AG09309 (cell line): ENCODE measurements around the gene BHLHE41.
A peak's percentile ranks its signal among the peaks of the same experiment; 100 is the strongest.

Experiments used
- DNase-seq: peaks from one replicate; pipeline ENCODE4 v3.0.0-alpha.2; 2010; ENCODE audit warnings: low read depth
- H3K4me3 ChIP-seq: 2 replicates; pipeline ENCODE4 v1.5.1; 2011; ENCODE audit warnings: mild to moderate bottlenecking, low read depth, low read length, moderate library complexity; ENCODE audit not compliant: control insufficient read depth
- CTCF ChIP-seq: IDR thresholded peaks from 2 replicates; pipeline ENCODE4 v1.5.1; 2011; ENCODE audit warnings: mild to moderate bottlenecking, low read depth, low read length, inconsistent platforms; ENCODE audit not compliant: insufficient read depth, control insufficient read depth; ENCODE audit errors: missing control alignments

BHLHE41 gene

GRCh38 chr12:26150736-26151450 lies 26.1 kb upstream of the BHLHE41 start:
- no peak for TF ChIP-seq CTCF
- H3K4me3 ChIP-seq, result no peak overlapping the region
- peak; percentile 46 for DNase-seq

- TF ChIP-seq CTCF, result no peak
- no peak overlapping the region for H3K4me3 ChIP-seq
- no peak for DNase-seq
Measured at GRCh38 chr12:26149968-26150500, 25.2 kb upstream of the BHLHE41 start.

GRCh38 chr12:26148291-26148690 lies 23.5 kb upstream of the BHLHE41 start:
- no peak for TF ChIP-seq CTCF
- H3K4me3 ChIP-seq, result no peak overlapping the region
- no peak for DNase-seq

GRCh38 chr12:26143291-26143690 lies 18.5 kb upstream of the BHLHE41 start:
- no peak for TF ChIP-seq CTCF
- H3K4me3 ChIP-seq, result no peak overlapping the region
- DNase-seq, result no peak

GRCh38 chr12:26138860-26139259 lies 14.0 kb upstream of the BHLHE41 start:
- TF ChIP-seq CTCF, result no peak
- DNase-seq, result no peak
- H3K4me3 ChIP-seq, result no peak overlapping the region

- TF ChIP-seq CTCF, result no peak
- H3K4me3 ChIP-seq, result no peak overlapping the region
- DNase-seq, result no peak
Measured at GRCh38 chr12:26136688-26137087, 11.9 kb upstream of the BHLHE41 start.
